MG63 (cell line): Measurements from ENCODE around the gene ZFHX3. TPM values are rescaled to one million over a fixed set of nuclear protein-coding genes. Genes with fewer than 3 reads are reported as not detected.

Experiments used
- DNase-seq: peaks from one replicate; pipeline ENCODE4 v3.0.0-alpha.2; 2020
- H3K27me3 ChIP-seq: fragments of 250-450 bp; sonication (Bioruptor Pico); 2 replicates; pipeline ENCODE4 v1.5.1; 2020; ENCODE audit warnings: mild to moderate bottlenecking, moderate library complexity
- H3K36me3 ChIP-seq: fragments of 250-450 bp; sonication (Bioruptor Pico); 2 replicates; pipeline ENCODE4 v1.5.1; 2020; ENCODE audit warnings: mild to moderate bottlenecking, moderate library complexity
- H3K4me3 ChIP-seq: fragments of 250-450 bp; sonication (Bioruptor Pico); 2 replicates; pipeline ENCODE4 v1.5.1; 2020; ENCODE audit warnings: mild to moderate bottlenecking, moderate library complexity
- H3K9me3 ChIP-seq: fragments of 250-450 bp; sonication (Bioruptor Pico); 2 replicates; pipeline ENCODE4 v1.5.1; 2020; ENCODE audit warnings: mild to moderate bottlenecking, moderate library complexity
- total RNA-seq: library from RNA; depleted of rRNA; stranded (reverse); fragments of >200 nt; shearing (Covaris generic); gene quantifications from 2 replicates; pipeline ENCODE4 v1.2.3, GENCODE V29; 2014; ENCODE audit warnings: low replicate concordance

The ZFHX3 gene
- total RNA-seq, 1 experiment from 2014 or later: 0.89 TPM

- H3K4me3 ChIP-seq: no peak overlapping the region
- no peaks in the 10 kb centered on the region for H3K27me3 ChIP-seq
- DNase-seq: no peak
- no peaks in the 10 kb centered on the region for H3K9me3 ChIP-seq
- H3K36me3 ChIP-seq: no peaks in the 10 kb centered on the region
These were observed 138.7 kb downstream of the ZFHX3 start for GRCh38 chr16:72909196-72909595.

GRCh38 chr16:72908362-72909167 is 139.4 kb downstream of the ZFHX3 start:
- Histone ChIP-seq H3K36me3 (no peaks in the 10 kb centered on the region), H3K9me3 (no peaks in the 10 kb centered on the region), H3K4me3 (no peak overlapping the region), H3K27me3 (no peaks in the 10 kb centered on the region)
- no peak for DNase-seq

GRCh38 chr16:72905581-72905980 is 142.3 kb downstream of the ZFHX3 start:
- Histone ChIP-seq H3K4me3 (no peak overlapping the region), H3K27me3 (no peaks in the 10 kb centered on the region), H3K9me3 (no peaks in the 10 kb centered on the region), H3K36me3 (no peaks in the 10 kb centered on the region)
- no peak for DNase-seq

- no peaks in the 10 kb centered on the region for H3K36me3 ChIP-seq
- no peak for DNase-seq
- no peaks in the 10 kb centered on the region for H3K27me3 ChIP-seq
- H3K4me3 ChIP-seq: no peak overlapping the region
- no peaks in the 10 kb centered on the region for H3K9me3 ChIP-seq
These were observed 144.8 kb downstream of the ZFHX3 start for GRCh38 chr16:72903176-72903575.

GRCh38 chr16:72902206-72902605 is 145.7 kb downstream of the ZFHX3 start:
- H3K9me3 ChIP-seq: no peaks in the 10 kb centered on the region
- no peak for DNase-seq
- no peaks in the 10 kb centered on the region for H3K36me3 ChIP-seq
- H3K4me3 ChIP-seq: no peak overlapping the region
- H3K27me3 ChIP-seq: no peaks in the 10 kb centered on the region

GRCh38 chr16:72901000-72901627 is 146.8 kb downstream of the ZFHX3 start:
- H3K9me3 ChIP-seq: no peaks in the 10 kb centered on the region
- H3K4me3 ChIP-seq: no peak overlapping the region
- DNase-seq: no peak
- no peaks in the 10 kb centered on the region for H3K27me3 ChIP-seq
- no peaks in the 10 kb centered on the region for H3K36me3 ChIP-seq

- Histone ChIP-seq H3K27me3 (no peaks in the 10 kb centered on the region), H3K9me3 (no peaks in the 10 kb centered on the region), H3K36me3 (no peaks in the 10 kb centered on the region), H3K4me3 (no peak overlapping the region)
- DNase-seq: no peak
These were observed 149.6 kb downstream of the ZFHX3 start for GRCh38 chr16:72898216-72898825.

GRCh38 chr16:72897707-72898106 is 150.2 kb downstream of the ZFHX3 start:
- Histone ChIP-seq H3K36me3 (no peaks in the 10 kb centered on the region), H3K27me3 (no peaks in the 10 kb centered on the region), H3K4me3 (no peak overlapping the region), H3K9me3 (no peaks in the 10 kb centered on the region)
- DNase-seq: no peak

GRCh38 chr16:72896485-72897118 is 151.3 kb downstream of the ZFHX3 start:
- H3K9me3 ChIP-seq: no peaks in the 10 kb centered on the region
- no peaks in the 10 kb centered on the region for H3K27me3 ChIP-seq
- no peaks in the 10 kb centered on the region for H3K36me3 ChIP-seq
- no peak for DNase-seq
- no peak overlapping the region for H3K4me3 ChIP-seq

- no peaks in the 10 kb centered on the region for H3K36me3 ChIP-seq
- H3K4me3 ChIP-seq: no peak overlapping the region
- H3K27me3 ChIP-seq: no peaks in the 10 kb centered on the region
- no peaks in the 10 kb centered on the region for H3K9me3 ChIP-seq
- DNase-seq: no peak
These were observed 152.0 kb downstream of the ZFHX3 start for GRCh38 chr16:72895951-72896350.

- Histone ChIP-seq H3K36me3 (no peaks in the 10 kb centered on the region), H3K27me3 (no peaks in the 10 kb centered on the region), H3K9me3 (no peaks in the 10 kb centered on the region), H3K4me3 (no peak overlapping the region)
- DNase-seq: no peak
These were observed 153.4 kb downstream of the ZFHX3 start for GRCh38 chr16:72894293-72895151.

- DNase-seq: no peak
- H3K36me3 ChIP-seq: no peaks in the 10 kb centered on the region
- no peaks in the 10 kb centered on the region for H3K9me3 ChIP-seq
- no peaks in the 10 kb centered on the region for H3K27me3 ChIP-seq
- H3K4me3 ChIP-seq: no peak overlapping the region
These were observed 156.4 kb downstream of the ZFHX3 start for GRCh38 chr16:72891291-72892227.

GRCh38 chr16:72890587-72890986 is 157.3 kb downstream of the ZFHX3 start:
- Histone ChIP-seq H3K9me3 (no peaks in the 10 kb centered on the region), H3K4me3 (no peak overlapping the region), H3K36me3 (no peaks in the 10 kb centered on the region), H3K27me3 (no peaks in the 10 kb centered on the region)
- DNase-seq: no peak

- Histone ChIP-seq H3K36me3 (no peaks in the 10 kb centered on the region), H3K9me3 (no peaks in the 10 kb centered on the region), H3K4me3 (no peak overlapping the region), H3K27me3 (no peaks in the 10 kb centered on the region)
- no peak for DNase-seq
These were observed 158.0 kb downstream of the ZFHX3 start for GRCh38 chr16:72889616-72890582.

- DNase-seq: no peak
- no peak overlapping the region for H3K4me3 ChIP-seq
- no peaks in the 10 kb centered on the region for H3K36me3 ChIP-seq
- H3K27me3 ChIP-seq: no peaks in the 10 kb centered on the region
- no peaks in the 10 kb centered on the region for H3K9me3 ChIP-seq
These were observed 160.4 kb downstream of the ZFHX3 start for GRCh38 chr16:72887537-72887936.
